Measurements from ENCODE around the gene GRID2IP.
"Not testable (repeated sequence)": the region's sequence is repeated elsewhere in the genome, so short reads cannot be mapped to it uniquely, and the experiment has no call there.

The GRID2IP gene

GRCh38 chr7:6588566-6588965 lies 37.3 kb upstream of the GRID2IP start:
- no peak for DNase-seq (ENCODE audit: low read depth)
- no peak overlapping the region for H3K4me3 ChIP-seq (ENCODE audit: low read depth, low read length)
- TF ChIP-seq, protein P1, sequence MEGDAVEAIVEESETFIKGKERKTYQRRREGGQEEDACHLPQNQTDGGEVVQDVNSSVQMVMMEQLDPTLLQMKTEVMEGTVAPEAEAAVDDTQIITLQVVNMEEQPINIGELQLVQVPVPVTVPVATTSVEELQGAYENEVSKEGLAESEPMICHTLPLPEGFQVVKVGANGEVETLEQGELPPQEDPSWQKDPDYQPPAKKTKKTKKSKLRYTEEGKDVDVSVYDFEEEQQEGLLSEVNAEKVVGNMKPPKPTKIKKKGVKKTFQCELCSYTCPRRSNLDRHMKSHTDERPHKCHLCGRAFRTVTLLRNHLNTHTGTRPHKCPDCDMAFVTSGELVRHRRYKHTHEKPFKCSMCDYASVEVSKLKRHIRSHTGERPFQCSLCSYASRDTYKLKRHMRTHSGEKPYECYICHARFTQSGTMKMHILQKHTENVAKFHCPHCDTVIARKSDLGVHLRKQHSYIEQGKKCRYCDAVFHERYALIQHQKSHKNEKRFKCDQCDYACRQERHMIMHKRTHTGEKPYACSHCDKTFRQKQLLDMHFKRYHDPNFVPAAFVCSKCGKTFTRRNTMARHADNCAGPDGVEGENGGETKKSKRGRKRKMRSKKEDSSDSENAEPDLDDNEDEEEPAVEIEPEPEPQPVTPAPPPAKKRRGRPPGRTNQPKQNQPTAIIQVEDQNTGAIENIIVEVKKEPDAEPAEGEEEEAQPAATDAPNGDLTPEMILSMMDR (IDR thresholded peaks at IDR 0.05; ENCODE audit: low read depth, low read length): no peak

GRCh38 chr7:6585746-6586432 lies 34.6 kb upstream of the GRID2IP start:
- not testable (repeated sequence) for DNase-seq (ENCODE audit: low read depth); H3K4me3 ChIP-seq (ENCODE audit: low read depth, low read length)

DNA sequence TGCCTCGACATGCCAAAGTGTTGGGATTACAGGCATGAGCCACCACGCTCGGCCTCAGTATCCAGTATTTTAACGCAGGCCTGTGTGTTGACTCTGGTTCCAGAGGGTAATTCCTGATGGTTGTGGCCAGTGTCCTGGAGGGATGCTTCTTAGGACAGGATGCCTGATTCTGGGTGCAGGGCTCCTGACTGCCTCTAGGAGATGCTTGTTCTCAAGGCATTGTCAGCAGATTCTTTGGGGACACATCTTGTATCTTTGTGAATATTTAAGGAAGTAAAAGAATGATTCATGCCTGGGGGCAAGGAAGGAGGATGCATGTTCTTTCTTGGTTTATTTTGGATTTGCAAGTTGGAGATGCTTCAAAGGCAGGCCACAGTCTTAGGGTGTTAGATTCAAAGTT lies 28.2 kb upstream of the GRID2IP start:
- H3K4me3 ChIP-seq (ENCODE audit: low read depth, low read length): no peak overlapping the region
- no peak for TF ChIP-seq MYC (IDR thresholded peaks at IDR 0.05; ENCODE audit: low read depth, low read length)
- TF ChIP-seq, protein P1 (IDR thresholded peaks at IDR 0.05; ENCODE audit: low read depth, low read length): peak; percentile 67
- DNase-seq (ENCODE audit: low read depth): peak; percentile 84

DNA sequence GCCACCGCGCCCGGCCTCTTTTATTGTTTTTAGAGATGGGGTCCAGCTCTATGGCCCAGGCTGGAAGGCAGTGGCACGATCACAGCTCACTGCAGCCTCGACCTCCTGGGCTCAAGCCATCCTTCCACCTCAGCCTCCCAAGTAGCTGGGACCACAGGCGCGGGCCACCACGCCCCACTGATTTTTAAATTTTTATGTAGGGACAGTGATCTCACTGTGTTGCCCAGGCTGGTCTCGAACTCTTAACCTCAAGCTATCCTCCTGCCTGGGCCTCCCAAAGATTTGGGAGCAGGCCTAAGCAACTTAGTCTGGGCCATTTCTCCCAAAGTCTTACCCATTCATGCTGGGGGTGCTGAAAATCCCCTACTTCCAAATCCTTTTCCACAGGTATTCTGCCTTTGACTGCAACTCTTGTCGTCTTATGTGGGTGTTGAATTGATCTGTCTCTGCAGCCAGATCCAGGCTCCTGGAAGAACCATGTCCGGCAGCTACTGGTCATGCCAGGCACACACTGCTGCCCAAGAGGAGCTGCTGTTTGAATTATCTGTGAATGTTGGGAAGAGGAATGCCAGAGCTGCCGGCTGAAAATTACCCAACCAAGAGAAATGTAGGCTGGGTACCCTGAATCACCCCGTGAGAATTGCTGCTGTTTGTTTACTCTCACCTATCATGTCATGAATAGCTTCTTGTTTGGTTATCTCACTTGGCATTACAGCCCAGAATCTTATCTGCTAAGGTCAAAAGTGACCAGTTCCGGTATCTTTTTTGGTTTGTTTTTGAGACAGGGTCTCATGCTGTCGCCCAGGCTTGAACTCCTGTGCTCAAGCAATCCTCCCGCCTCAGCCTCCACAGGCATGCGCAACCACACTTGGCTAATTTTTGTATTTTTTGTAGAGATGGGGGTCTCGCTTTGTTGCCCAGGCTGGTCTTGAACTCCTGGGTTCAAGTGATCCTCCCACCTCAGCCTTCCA lies 27.1 kb upstream of the GRID2IP start:
- H3K4me3 ChIP-seq (ENCODE audit: low read depth, low read length): peak overlapping the region; percentile 87
- TF ChIP-seq, protein P1 (IDR thresholded peaks at IDR 0.05; ENCODE audit: low read depth, low read length): no peak
- TF ChIP-seq POLR2A (IDR thresholded peaks at IDR 0.05; ENCODE audit: extremely low read depth, insufficient read length) (no peak), MYC (IDR thresholded peaks at IDR 0.05; ENCODE audit: low read depth, low read length) (no peak)
- TF ChIP-seq, protein P2, sequence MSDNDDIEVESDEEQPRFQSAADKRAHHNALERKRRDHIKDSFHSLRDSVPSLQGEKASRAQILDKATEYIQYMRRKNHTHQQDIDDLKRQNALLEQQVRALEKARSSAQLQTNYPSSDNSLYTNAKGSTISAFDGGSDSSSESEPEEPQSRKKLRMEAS (IDR thresholded peaks at IDR 0.05; ENCODE audit: low read depth, low read length): no peak
- no peak for DNase-seq (ENCODE audit: low read depth)

GRCh38 chr7:6577369-6578113 lies 26.3 kb upstream of the GRID2IP start, which contains the start of gene ZDHHC4:
Gene ZDHHC4, plus strand, starts transcription at chr7:6577454. Its CDS starts 3,108 bp downstream, at chr7:6580562.
- peak; percentile 99 for DNase-seq (ENCODE audit: low read depth)
- peak within 1 kb of the TSS; percentile 87 for H3K4me3 ChIP-seq (ENCODE audit: low read depth, low read length)
- TF ChIP-seq, protein P1 (IDR thresholded peaks at IDR 0.05; ENCODE audit: low read depth, low read length): no peak
- TF ChIP-seq, protein P2 (IDR thresholded peaks at IDR 0.05; ENCODE audit: low read depth, low read length): peak; percentile 80
- TF ChIP-seq POLR2A (IDR thresholded peaks at IDR 0.05; ENCODE audit: extremely low read depth, insufficient read length): peak; percentile 99
- TF ChIP-seq MYC (IDR thresholded peaks at IDR 0.05; ENCODE audit: low read depth, low read length): peak; percentile 89

DNA sequence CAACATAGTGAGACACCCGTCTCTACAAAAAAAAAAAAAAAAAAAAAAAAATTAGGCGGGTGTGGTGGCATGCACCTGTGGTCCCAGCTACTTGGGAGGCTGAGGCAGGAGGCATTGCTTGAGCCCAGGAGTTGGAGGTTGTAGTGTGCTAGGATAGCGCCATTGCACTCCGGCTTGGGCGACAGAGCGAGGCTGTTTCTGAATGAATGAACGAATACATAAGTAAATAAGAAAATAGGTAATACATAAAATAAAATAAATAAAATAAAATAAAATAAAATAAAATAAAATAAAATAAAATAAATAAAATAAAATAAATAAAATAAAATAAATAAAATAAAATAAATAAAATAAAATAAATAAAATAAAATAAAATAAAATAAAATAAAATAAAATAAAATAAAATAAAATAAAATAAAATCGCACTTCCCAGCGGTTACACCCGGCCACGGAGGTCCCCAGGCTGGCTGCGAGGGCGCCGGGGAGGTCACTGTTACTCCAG lies 25.7 kb upstream of the GRID2IP start:
- H3K4me3 ChIP-seq (ENCODE audit: low read depth, low read length): peak overlapping the region; percentile 87
- peak; percentile 52 for DNase-seq (ENCODE audit: low read depth)
